H54 (cell line): ENCODE results near the gene PNKP.

Source experiments
- DNase-seq: peaks from one replicate; pipeline ENCODE4 v3.0.0; 2011; ENCODE audit warnings: low spot score, mixed read lengths; ENCODE audit not compliant: insufficient read length
- FAIRE-seq: peaks from 3 replicates; lab custom pipeline; 2011; peaks lifted over from hg19 to GRCh38; lab: Jason Lieb, UNC
- POLR2A ChIP-seq: IDR thresholded peaks from 2 replicates; pipeline ENCODE4 v1.6.1; 2011; ENCODE audit warnings: low read depth, mild to moderate bottlenecking, low read length

PNKP gene

DNA sequence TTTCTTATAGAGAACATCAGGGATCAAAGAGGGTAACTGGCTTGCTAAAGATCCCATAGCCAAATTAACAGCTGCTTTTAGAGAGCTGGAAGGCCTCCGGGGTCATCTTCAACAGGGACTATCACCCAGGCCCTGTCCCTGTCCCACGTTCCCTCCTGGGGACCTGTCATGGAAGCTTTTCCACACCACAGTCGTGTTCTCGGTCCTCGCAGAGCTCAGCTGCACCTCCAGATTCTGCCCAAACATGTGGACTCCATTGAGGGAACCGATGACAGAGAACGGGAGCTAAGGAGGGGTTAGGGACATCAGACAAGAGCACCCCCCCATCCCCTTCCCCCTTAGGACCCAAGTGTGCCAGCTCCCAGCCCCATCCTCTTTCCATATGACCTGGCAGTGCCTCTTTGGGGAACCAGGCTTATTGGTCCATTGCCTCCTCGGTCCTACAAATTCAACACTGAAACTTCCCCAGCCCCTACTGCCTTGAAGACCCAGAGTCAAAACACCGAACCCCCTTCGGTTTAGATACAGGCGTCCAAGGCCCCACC lies 54.9 kb downstream of the PNKP start:
- no peak for TF ChIP-seq POLR2A
- FAIRE-seq, result no peak
- DNase-seq, result no peak

DNA sequence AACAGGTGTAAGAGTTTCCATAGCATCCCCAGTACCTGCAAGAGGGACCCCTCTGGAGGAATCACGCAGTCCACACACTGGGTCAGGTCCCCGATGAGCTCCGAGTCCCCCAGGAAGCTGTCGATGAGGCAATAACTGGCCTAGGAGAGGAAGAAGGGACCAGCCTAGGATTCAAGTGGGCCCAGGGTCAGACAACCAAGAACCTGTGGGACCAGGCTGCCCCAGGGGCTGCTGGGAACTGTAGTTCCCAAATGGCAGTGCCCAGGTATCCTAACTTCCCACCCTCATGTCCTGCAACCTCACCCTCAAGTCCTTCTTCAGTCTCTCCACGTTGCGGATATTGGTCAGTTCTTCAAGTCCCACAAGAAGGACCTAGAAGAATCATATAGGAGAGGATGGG lies 56.0 kb downstream of the PNKP start:
- FAIRE-seq, result no peak
- no peak for DNase-seq
- TF ChIP-seq POLR2A, result no peak
